ENCODE data around the gene GMEB2. TPM values are rescaled to one million over a fixed set of nuclear protein-coding genes. Genes with fewer than 3 reads are reported as not detected.

Gene GMEB2
- polyA plus RNA-seq, 1 experiment, result 7.4 TPM

DNA sequence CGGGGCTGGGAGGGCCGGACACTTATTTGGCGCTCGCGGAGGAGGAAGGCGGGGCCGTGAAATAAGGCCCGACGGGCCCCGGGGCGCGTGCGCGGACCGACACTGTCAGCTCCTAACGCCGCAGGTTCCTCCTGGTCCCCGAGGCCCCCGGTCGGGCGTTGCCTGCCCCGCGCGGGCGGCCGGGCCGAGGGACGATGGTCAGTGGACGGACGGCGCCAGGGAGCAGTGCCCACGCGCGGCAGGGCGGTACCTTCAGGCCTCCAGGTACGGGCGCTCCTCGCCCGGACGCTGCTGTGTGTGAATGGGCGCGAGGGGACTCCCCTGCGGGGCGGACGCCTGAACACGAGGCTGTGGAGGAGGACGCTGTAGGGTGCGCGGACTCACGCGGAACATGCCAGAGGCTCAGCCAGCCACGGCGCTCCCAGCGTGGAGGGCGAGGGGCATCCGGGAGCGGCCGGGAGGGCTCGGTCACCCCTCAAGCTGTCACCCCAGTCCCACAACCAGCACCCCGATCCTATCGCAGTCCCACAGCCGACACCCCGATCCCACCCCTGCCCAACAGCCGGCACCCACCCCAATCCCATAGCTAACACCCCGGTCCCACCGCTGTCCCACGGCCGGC is 339 bp upstream of the GMEB2 start:
- ChIA-PET CTCF (interaction anchor here (1.1 kb wide), 1 partner anchor 89 kb away, joined by 4 read pairs; no protein-coding TSS in a partner anchor), POLR2A (interaction anchor here (0.6 kb wide), 1 partner anchor 107 kb away, joined by 5 read pairs; no protein-coding TSS in a partner anchor)
- H3K27me3 ChIP-seq (ENCODE audit: control insufficient read depth, insufficient read depth, low read length), result no peaks in the 10 kb centered on the region

DNA sequence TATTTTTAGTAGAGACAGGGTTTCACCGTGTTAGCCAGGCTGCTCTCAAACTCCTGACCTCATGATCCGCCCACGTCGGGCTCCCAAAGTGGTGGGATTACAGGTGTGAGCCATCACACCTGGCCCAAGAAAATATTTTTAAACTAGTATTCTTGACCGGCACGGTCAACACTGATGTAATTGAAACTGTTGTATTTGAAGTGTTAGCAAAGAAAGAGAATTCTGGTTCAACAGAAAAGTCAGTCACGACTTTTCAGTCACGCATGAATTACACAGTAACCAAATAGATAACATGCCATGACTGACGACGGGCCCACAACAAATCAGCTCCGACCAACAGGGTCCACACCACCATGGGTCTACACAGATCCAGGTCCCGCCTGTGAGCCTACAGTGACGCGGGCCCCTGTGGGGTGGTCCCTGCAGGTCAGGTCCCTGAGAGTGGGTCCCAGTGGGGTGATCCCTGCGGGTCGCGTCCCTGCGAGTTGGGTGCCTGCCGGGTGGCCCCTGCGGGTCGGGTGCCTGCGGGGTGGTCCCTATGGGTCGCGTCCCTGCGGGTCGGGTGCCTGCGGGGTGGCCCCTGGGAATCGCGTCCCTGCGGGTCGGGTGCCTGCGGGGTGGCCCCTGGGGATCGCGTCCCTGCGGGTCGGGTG is 1.0 kb downstream of the GMEB2 start:
- ChIA-PET CTCF (no interaction called here), POLR2A (no interaction called here)
- peak overlapping the region; percentile 95 for H3K4me3 ChIP-seq (ENCODE audit: low read depth, low read length)
- no peaks in the 10 kb centered on the region for H3K36me3 ChIP-seq (ENCODE audit: control insufficient read depth, insufficient read depth, low read length)
- H3K27me3 ChIP-seq (ENCODE audit: control insufficient read depth, insufficient read depth, low read length), result no peaks in the 10 kb centered on the region
- DNase-seq (ENCODE audit: low read depth), result no peak
- TF ChIP-seq, protein P1, sequence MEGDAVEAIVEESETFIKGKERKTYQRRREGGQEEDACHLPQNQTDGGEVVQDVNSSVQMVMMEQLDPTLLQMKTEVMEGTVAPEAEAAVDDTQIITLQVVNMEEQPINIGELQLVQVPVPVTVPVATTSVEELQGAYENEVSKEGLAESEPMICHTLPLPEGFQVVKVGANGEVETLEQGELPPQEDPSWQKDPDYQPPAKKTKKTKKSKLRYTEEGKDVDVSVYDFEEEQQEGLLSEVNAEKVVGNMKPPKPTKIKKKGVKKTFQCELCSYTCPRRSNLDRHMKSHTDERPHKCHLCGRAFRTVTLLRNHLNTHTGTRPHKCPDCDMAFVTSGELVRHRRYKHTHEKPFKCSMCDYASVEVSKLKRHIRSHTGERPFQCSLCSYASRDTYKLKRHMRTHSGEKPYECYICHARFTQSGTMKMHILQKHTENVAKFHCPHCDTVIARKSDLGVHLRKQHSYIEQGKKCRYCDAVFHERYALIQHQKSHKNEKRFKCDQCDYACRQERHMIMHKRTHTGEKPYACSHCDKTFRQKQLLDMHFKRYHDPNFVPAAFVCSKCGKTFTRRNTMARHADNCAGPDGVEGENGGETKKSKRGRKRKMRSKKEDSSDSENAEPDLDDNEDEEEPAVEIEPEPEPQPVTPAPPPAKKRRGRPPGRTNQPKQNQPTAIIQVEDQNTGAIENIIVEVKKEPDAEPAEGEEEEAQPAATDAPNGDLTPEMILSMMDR (IDR thresholded peaks at IDR 0.05; ENCODE audit: insufficient read depth, low read depth, low read length), result no peak

More for the DNA sequence above, 339 bp upstream of the GMEB2 start:
- DNase-seq (ENCODE audit: low read depth), result peak; percentile 44
- TF ChIP-seq, protein P1 (IDR thresholded peaks at IDR 0.05; ENCODE audit: insufficient read depth, low read depth, low read length), result no peak
- Histone ChIP-seq H3K4me3 (ENCODE audit: low read depth, low read length) (peak overlapping the region; percentile 95), H3K36me3 (ENCODE audit: control insufficient read depth, insufficient read depth, low read length) (no peaks in the 10 kb centered on the region)

DNA sequence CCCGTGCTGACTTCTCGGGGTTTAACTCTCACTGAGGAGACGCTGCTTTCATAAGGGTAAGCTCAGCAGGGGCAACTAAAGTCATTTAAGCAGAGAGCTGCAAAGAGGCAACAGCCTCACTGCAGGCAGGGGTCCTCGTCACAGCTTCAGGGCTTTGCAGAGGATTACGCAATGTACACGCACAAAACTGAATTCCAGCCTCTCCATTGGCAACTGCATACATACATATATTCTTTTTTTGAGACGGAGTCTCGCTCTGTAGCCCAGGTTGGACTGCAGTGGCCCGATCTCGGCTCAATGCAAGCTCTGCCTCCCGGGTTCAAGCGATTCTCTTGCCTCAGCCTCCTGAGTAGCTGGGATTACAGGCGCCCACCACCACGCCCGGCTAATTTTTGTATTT is 2.4 kb downstream of the GMEB2 start:
- peaks cover under 1% of the 10 kb centered on the region; the same call in 1 of the 2 replicates for H3K36me3 ChIP-seq (ENCODE audit: control insufficient read depth, insufficient read depth, low read length)
- POLR2A ChIA-PET, result no interaction called here
- CTCF ChIA-PET, result interaction anchor here (0.9 kb wide), 1 partner anchor 87 kb away, joined by 3 read pairs; no protein-coding TSS in a partner anchor
- no peaks in the 10 kb centered on the region for H3K27me3 ChIP-seq (ENCODE audit: control insufficient read depth, insufficient read depth, low read length)
- H3K4me3 ChIP-seq (ENCODE audit: low read depth, low read length), result no peak overlapping the region
- TF ChIP-seq, protein P1 (IDR thresholded peaks at IDR 0.05; ENCODE audit: insufficient read depth, low read depth, low read length), result no peak
- no peak for DNase-seq (ENCODE audit: low read depth)

DNA sequence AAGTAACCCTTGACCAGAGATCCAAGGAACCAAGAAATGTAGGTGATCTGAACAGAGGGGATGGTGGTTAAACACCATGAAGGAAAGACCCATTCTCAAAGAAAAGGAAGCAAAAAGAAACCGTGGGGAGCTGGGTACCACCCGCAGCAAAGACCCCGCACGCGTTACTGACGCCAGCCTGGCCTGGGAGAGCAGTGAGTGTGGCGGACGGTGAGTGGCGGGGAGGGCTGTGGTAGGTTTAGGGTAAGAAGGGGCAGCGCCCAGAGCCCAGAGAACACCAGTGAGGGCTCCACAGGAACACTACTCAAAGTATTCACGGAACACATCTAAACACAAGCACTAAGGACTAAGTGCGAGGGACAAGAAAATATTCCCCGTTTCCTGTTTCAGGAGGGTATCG is 4.2 kb downstream of the GMEB2 start:
- no peak for DNase-seq (ENCODE audit: low read depth)
- H3K36me3 ChIP-seq (ENCODE audit: control insufficient read depth, insufficient read depth, low read length), result peaks cover 9% of the 10 kb centered on the region
- CTCF ChIA-PET, result no interaction called here
- TF ChIP-seq, protein P1 (IDR thresholded peaks at IDR 0.05; ENCODE audit: insufficient read depth, low read depth, low read length), result no peak
- no peaks in the 10 kb centered on the region for H3K27me3 ChIP-seq (ENCODE audit: control insufficient read depth, insufficient read depth, low read length)
- H3K4me3 ChIP-seq (ENCODE audit: low read depth, low read length), result no peak overlapping the region
- POLR2A ChIA-PET, result no interaction called here

DNA sequence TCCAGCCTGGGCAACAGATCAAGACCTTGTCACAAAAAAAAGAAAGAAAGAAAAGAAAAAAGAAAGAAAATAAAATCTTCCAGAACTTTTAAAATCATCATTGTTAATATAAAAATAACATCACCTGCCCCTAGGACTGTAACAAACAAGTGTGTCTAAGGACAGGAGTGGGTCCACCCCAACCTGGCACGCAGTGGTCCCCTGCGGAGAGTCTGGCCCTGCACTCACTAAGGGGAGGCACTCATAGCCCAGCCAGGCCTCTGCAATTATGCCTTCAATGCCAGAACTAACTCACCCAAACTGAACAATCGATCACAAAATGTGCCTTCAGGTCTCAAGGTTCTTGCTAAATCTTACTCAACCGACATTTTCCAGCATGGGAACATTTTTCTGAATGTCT is 4.8 kb downstream of the GMEB2 start:
- Histone ChIP-seq H3K4me3 (ENCODE audit: low read depth, low read length) (no peak overlapping the region), H3K36me3 (ENCODE audit: control insufficient read depth, insufficient read depth, low read length) (peaks cover 10% of the 10 kb centered on the region), H3K27me3 (ENCODE audit: control insufficient read depth, insufficient read depth, low read length) (no peaks in the 10 kb centered on the region)
- ChIA-PET POLR2A (no interaction called here), CTCF (no interaction called here)
- DNase-seq (ENCODE audit: low read depth), result no peak
- TF ChIP-seq, protein P1 (IDR thresholded peaks at IDR 0.05; ENCODE audit: insufficient read depth, low read depth, low read length), result no peak

Measured in BJ (cell line).